NB4 (cell line): ENCODE data around the gene SCAPER.

Source experiments
- MYC ChIP-seq: IDR thresholded peaks from 2 replicates; pipeline ENCODE4 v1.6.1; 2011; ENCODE audit warnings: low read depth, low read length
- POLR2A ChIP-seq: IDR thresholded peaks from 2 replicates; pipeline ENCODE4 v1.6.1; 2011; ENCODE audit warnings: mild to moderate bottlenecking; ENCODE audit not compliant: insufficient read length; ENCODE audit errors: extremely low read depth
- TF ChIP-seq, protein P1 (sequence below): IDR thresholded peaks from one replicate; pipeline ENCODE4 v1.5.1; 2012; ENCODE audit warnings: low read depth, low read length
- TF ChIP-seq, protein P2 (sequence below): IDR thresholded peaks from 2 replicates; pipeline ENCODE4 v1.6.1; 2011; ENCODE audit warnings: low read depth, low read length

- TF ChIP-seq, protein P1, sequence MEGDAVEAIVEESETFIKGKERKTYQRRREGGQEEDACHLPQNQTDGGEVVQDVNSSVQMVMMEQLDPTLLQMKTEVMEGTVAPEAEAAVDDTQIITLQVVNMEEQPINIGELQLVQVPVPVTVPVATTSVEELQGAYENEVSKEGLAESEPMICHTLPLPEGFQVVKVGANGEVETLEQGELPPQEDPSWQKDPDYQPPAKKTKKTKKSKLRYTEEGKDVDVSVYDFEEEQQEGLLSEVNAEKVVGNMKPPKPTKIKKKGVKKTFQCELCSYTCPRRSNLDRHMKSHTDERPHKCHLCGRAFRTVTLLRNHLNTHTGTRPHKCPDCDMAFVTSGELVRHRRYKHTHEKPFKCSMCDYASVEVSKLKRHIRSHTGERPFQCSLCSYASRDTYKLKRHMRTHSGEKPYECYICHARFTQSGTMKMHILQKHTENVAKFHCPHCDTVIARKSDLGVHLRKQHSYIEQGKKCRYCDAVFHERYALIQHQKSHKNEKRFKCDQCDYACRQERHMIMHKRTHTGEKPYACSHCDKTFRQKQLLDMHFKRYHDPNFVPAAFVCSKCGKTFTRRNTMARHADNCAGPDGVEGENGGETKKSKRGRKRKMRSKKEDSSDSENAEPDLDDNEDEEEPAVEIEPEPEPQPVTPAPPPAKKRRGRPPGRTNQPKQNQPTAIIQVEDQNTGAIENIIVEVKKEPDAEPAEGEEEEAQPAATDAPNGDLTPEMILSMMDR: no peak
- TF ChIP-seq POLR2A: no peak
- TF ChIP-seq MYC: no peak
- TF ChIP-seq, protein P2, sequence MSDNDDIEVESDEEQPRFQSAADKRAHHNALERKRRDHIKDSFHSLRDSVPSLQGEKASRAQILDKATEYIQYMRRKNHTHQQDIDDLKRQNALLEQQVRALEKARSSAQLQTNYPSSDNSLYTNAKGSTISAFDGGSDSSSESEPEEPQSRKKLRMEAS: no peak
Observed at GRCh38 chr15:76582550-76582949, 322.6 kb downstream of the SCAPER start.
